Measurements from ENCODE around the gene NUP210.

DNA sequence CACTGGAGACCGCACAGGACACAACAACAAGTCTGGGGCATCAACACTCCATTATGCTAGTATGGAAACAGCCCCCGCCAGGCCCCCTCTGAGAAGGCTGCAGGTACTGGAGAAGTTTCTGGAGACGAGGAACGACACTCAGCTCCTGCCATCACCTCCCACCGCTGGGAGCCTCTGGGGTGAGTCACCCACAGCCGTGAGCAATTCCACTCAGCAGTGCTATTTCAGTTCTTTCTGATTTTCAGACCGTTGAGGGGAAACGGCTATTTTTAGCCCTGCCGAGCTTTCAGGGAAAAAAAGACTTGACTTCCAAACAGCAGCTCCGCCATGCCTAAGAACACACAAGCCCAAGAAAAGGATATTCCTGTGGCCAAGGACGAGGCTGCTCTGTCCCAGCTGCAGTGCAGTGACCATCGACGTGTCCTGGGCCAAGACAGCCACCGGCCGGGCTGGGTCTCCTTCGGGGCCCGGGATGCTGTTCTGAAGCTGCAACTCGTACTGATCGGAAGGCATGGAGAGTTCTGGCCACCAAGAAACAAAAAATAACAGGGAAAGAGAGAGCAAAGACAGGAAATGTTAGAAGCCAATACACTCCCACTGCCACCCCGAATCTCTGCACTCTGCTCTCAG lies 40.8 kb downstream of the NUP210 start:
- TF ChIP-seq, protein P1, sequence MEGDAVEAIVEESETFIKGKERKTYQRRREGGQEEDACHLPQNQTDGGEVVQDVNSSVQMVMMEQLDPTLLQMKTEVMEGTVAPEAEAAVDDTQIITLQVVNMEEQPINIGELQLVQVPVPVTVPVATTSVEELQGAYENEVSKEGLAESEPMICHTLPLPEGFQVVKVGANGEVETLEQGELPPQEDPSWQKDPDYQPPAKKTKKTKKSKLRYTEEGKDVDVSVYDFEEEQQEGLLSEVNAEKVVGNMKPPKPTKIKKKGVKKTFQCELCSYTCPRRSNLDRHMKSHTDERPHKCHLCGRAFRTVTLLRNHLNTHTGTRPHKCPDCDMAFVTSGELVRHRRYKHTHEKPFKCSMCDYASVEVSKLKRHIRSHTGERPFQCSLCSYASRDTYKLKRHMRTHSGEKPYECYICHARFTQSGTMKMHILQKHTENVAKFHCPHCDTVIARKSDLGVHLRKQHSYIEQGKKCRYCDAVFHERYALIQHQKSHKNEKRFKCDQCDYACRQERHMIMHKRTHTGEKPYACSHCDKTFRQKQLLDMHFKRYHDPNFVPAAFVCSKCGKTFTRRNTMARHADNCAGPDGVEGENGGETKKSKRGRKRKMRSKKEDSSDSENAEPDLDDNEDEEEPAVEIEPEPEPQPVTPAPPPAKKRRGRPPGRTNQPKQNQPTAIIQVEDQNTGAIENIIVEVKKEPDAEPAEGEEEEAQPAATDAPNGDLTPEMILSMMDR (IDR thresholded peaks at IDR 0.05) = no peak
- no peak for TF ChIP-seq POLR2A (IDR thresholded peaks at IDR 0.05)
